SK-N-SH treated with all-trans-retinoic acid at 6 μM for 48 hours (cell line): ENCODE measurements around the gene HACD2.

Experiments
- ATAC-seq: fragments of 200-7000 bp; cut with Tn5 transposase; 3 replicates; pipeline ENCODE4 v1.9.1; 2020; ENCODE audit warnings: mild to moderate bottlenecking, moderate library complexity
- ARNTL ChIP-seq: fragments of 450-650 bp; formaldehyde crosslinking; IDR thresholded peaks from 2 replicates; pipeline ENCODE4 v1.5.0; 2020; ENCODE audit warnings: low read depth, mild to moderate bottlenecking, moderate library complexity, borderline replicate concordance
- BACH2 ChIP-seq: fragments of 250-450 bp; sonication (Bioruptor Pico); IDR thresholded peaks from 2 replicates; pipeline ENCODE4 v1.9.0; 2021; ENCODE audit warnings: mild to moderate bottlenecking, borderline replicate concordance
- CSDC2 ChIP-seq: fragments of 250-450 bp; sonication (Bioruptor Pico); IDR thresholded peaks from 2 replicates; pipeline ENCODE4 v1.5.0; 2020; ENCODE audit warnings: mild to moderate bottlenecking, moderate library complexity
- GLIS3 ChIP-seq: fragments of 250-450 bp; sonication (Bioruptor Pico); IDR thresholded peaks from 2 replicates; pipeline ENCODE4 v1.5.0; 2020; ENCODE audit warnings: mild to moderate bottlenecking, moderate library complexity
- ISL1 ChIP-seq: fragments of 250-450 bp; sonication (Bioruptor Pico); IDR thresholded peaks from 2 replicates; pipeline ENCODE4 v2.1.2; 2022; ENCODE audit warnings: mild to moderate bottlenecking, moderate library complexity
- OSR1 ChIP-seq: fragments of 250-450 bp; sonication (Bioruptor Pico); IDR thresholded peaks from 2 replicates; pipeline ENCODE4 v1.8.0; 2022; ENCODE audit warnings: moderate library complexity, mild to moderate bottlenecking, inconsistent platforms
- PPARA ChIP-seq: fragments of 250-450 bp; sonication (Bioruptor Pico); IDR thresholded peaks from 2 replicates; pipeline ENCODE4 v1.5.0; 2020; ENCODE audit warnings: mild to moderate bottlenecking, borderline replicate concordance
- SNAI2 ChIP-seq: fragments of 250-450 bp; sonication (Bioruptor Pico); IDR thresholded peaks from 2 replicates; pipeline ENCODE4 v1.5.0; 2020; ENCODE audit warnings: mild to moderate bottlenecking, moderate library complexity
- TCF4 ChIP-seq: fragments of 250-450 bp; sonication (Bioruptor Pico); IDR thresholded peaks from 2 replicates; pipeline ENCODE4 v1.8.0; 2021; ENCODE audit warnings: mild to moderate bottlenecking, moderate library complexity, borderline replicate concordance
- TOX ChIP-seq: fragments of 250-450 bp; sonication (Bioruptor Pico); IDR thresholded peaks from 2 replicates; pipeline ENCODE4 v1.8.0; 2021; ENCODE audit warnings: mild to moderate bottlenecking, moderate library complexity, borderline replicate concordance
- ZFP3 ChIP-seq: fragments of 250-450 bp; sonication (Bioruptor Pico); IDR thresholded peaks from 2 replicates; pipeline ENCODE4 v1.5.0; 2020; ENCODE audit warnings: mild to moderate bottlenecking, moderate library complexity
- ZNF565 ChIP-seq: fragments of 450-650 bp; formaldehyde crosslinking; conservative IDR thresholded peaks from 2 replicates; pipeline ENCODE4 v1.5.0; 2020; ENCODE audit warnings: low read depth, mild to moderate bottlenecking, moderate library complexity
- ZNF70 ChIP-seq: fragments of 450-650 bp; formaldehyde crosslinking; IDR thresholded peaks from 2 replicates; pipeline ENCODE4 v1.5.0; 2020; ENCODE audit warnings: mild to moderate bottlenecking, moderate library complexity
- TF ChIP-seq, protein P1 (sequence below): fragments of 250-450 bp; sonication (Bioruptor Pico); IDR thresholded peaks from 2 replicates; pipeline ENCODE4 v1.8.0; 2020; ENCODE audit warnings: mild to moderate bottlenecking, moderate library complexity, borderline replicate concordance
- TF ChIP-seq, protein P2 (sequence below): fragments of 250-450 bp; sonication (Bioruptor Pico); IDR thresholded peaks from 2 replicates; pipeline ENCODE4 v1.5.0; 2020; ENCODE audit warnings: mild to moderate bottlenecking, moderate library complexity
- TF ChIP-seq, protein P3 (sequence below): fragments of 250-450 bp; sonication (Bioruptor Pico); IDR thresholded peaks from 2 replicates; pipeline ENCODE4 v1.5.1; 2020; ENCODE audit warnings: low read depth, mild to moderate bottlenecking, moderate library complexity

The HACD2 gene

DNA sequence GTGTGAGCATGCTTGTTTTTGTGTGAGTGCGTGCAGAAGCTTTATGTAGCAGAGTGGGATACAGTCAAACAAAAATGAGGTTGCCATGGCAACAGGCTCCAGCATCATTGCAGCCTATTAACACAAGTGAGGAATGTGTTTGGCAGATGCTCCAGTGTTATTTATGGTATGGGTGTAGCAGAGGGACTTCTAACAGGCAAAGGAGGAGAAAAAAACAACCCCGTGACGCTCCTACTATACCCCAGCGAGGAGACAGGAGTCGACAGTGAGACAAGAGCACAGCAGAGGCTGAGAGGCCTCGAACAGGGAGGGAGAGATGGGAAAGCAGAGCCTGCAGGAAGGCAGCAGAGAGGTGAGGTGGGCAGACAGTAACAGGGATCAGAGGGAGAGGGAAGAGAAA is 140.8 kb downstream of the HACD2 start:
- TF ChIP-seq ARNTL (CRISPR knock-in tag) (no peak), GLIS3 (CRISPR knock-in tag) (no peak), CSDC2 (CRISPR knock-in tag) (no peak), ISL1 (CRISPR knock-in tag) (no peak), TOX (CRISPR knock-in tag) (no peak), TCF4 (CRISPR knock-in tag) (no peak), BACH2 (no peak), SNAI2 (CRISPR knock-in tag) (no peak)
- TF ChIP-seq, protein P1, sequence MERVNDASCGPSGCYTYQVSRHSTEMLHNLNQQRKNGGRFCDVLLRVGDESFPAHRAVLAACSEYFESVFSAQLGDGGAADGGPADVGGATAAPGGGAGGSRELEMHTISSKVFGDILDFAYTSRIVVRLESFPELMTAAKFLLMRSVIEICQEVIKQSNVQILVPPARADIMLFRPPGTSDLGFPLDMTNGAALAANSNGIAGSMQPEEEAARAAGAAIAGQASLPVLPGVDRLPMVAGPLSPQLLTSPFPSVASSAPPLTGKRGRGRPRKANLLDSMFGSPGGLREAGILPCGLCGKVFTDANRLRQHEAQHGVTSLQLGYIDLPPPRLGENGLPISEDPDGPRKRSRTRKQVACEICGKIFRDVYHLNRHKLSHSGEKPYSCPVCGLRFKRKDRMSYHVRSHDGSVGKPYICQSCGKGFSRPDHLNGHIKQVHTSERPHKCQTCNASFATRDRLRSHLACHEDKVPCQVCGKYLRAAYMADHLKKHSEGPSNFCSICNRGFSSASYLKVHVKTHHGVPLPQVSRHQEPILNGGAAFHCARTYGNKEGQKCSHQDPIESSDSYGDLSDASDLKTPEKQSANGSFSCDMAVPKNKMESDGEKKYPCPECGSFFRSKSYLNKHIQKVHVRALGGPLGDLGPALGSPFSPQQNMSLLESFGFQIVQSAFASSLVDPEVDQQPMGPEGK (CRISPR knock-in tag) = no peak
- TF ChIP-seq, protein P2, sequence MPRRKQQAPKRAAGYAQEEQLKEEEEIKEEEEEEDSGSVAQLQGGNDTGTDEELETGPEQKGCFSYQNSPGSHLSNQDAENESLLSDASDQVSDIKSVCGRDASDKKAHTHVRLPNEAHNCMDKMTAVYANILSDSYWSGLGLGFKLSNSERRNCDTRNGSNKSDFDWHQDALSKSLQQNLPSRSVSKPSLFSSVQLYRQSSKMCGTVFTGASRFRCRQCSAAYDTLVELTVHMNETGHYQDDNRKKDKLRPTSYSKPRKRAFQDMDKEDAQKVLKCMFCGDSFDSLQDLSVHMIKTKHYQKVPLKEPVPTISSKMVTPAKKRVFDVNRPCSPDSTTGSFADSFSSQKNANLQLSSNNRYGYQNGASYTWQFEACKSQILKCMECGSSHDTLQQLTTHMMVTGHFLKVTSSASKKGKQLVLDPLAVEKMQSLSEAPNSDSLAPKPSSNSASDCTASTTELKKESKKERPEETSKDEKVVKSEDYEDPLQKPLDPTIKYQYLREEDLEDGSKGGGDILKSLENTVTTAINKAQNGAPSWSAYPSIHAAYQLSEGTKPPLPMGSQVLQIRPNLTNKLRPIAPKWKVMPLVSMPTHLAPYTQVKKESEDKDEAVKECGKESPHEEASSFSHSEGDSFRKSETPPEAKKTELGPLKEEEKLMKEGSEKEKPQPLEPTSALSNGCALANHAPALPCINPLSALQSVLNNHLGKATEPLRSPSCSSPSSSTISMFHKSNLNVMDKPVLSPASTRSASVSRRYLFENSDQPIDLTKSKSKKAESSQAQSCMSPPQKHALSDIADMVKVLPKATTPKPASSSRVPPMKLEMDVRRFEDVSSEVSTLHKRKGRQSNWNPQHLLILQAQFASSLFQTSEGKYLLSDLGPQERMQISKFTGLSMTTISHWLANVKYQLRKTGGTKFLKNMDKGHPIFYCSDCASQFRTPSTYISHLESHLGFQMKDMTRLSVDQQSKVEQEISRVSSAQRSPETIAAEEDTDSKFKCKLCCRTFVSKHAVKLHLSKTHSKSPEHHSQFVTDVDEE = no peak
- no peak for ATAC-seq

DNA sequence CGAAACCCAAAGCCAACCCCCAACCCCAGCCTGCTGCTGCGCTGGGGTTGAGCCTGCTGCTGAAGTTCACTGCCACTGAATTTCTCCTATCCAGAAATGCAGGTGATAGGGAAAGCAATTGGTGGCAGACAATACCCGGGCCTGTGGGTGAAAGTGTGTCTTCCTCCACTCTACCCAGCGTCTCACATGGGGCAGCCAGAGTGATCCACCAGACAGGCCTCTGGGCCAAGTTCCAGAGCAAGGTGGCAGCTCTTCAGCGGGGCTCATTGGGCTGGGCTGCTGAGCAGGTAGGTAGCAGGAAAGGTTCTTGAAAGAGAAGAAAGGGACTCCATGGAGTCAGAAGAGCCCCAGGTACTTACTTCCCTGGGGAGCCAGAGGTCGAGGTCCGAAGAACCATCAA is 141.9 kb downstream of the HACD2 start:
- TF ChIP-seq GLIS3 (CRISPR knock-in tag) (no peak), ZFP3 (CRISPR knock-in tag) (no peak), ISL1 (CRISPR knock-in tag) (no peak), ARNTL (CRISPR knock-in tag) (no peak), SNAI2 (CRISPR knock-in tag) (no peak), TOX (CRISPR knock-in tag) (no peak), OSR1 (CRISPR knock-in tag) (no peak), BACH2 (no peak), PPARA (no peak), ZNF70 (CRISPR knock-in tag) (no peak)
- TF ChIP-seq, protein P1 (CRISPR knock-in tag) = no peak
- ATAC-seq = no peak

DNA sequence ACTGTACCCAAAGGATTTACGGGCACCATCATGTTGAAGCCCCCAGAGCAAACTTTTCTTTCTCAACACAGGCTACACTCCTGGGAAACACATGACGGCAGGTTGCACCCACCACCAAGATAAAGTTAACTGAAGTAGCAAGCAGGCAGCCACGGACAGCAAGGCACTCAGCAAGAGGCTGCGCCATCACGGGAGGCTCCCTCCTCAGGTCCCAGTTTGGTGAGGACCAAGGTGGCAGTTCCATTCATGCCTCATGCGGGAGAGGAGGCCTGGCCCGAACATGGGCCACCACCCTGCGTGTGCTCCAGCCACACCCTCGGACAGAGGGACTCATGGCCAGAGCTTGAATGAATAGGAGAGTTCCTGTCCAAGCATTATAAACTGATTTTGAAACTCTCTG is 142.7 kb downstream of the HACD2 start:
- no peak for TF ChIP-seq ZFP3 (CRISPR knock-in tag)
- TF ChIP-seq, protein P1 (CRISPR knock-in tag) = no peak
- TF ChIP-seq ZNF565 (CRISPR knock-in tag) = no peak
- TF ChIP-seq, protein P3, sequence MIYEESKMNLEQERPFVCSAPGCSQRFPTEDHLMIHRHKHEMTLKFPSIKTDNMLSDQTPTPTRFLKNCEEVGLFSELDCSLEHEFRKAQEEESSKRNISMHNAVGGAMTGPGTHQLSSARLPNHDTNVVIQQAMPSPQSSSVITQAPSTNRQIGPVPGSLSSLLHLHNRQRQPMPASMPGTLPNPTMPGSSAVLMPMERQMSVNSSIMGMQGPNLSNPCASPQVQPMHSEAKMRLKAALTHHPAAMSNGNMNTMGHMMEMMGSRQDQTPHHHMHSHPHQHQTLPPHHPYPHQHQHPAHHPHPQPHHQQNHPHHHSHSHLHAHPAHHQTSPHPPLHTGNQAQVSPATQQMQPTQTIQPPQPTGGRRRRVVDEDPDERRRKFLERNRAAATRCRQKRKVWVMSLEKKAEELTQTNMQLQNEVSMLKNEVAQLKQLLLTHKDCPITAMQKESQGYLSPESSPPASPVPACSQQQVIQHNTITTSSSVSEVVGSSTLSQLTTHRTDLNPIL (CRISPR knock-in tag) = no peak
- TF ChIP-seq, protein P2 = no peak
- TF ChIP-seq, all 23 proteins: peak for 0
- ATAC-seq = no peak
